Neutrophil (primary cell): Measurements from ENCODE around the gene TMEM74B.
"Not testable (repeated sequence)": the region's sequence is repeated elsewhere in the genome, so short reads cannot be mapped to it uniquely, and the experiment has no call there.

Source experiments
- H3K27ac ChIP-seq: fragments of 200-600 bp; sonication (generic); 2 replicates; pipeline ENCODE4 v1.5.1; 2016; ENCODE audit warnings: mild to moderate bottlenecking, moderate library complexity
- H3K27me3 ChIP-seq: fragments of 200-600 bp; sonication (generic); 2 replicates; pipeline ENCODE4 v1.6.0; 2016; ENCODE audit warnings: mild to moderate bottlenecking
- H3K36me3 ChIP-seq: fragments of 200-600 bp; sonication (generic); 2 replicates; pipeline ENCODE4 v1.5.1; 2017
- H3K4me1 ChIP-seq, 2 experiments: fragments of 200-600 bp in 1 of 2; sonication (generic) in 1 of 2; 1 replicate in 1 of 2; 2 replicates in 1 of 2; pipeline versions ENCODE4 v1.5.1 to v1.6.1; 2013 to 2016; ENCODE audit warnings: low read depth in 1 of 2, low read length in 1 of 2, mild to moderate bottlenecking in 1 of 2, moderate library complexity in 1 of 2; ENCODE audit not compliant: control insufficient read depth in 1 of 2, insufficient read depth in 1 of 2
- H3K4me3 ChIP-seq, 2 experiments: fragments of 200-600 bp in 1 of 2; sonication (generic) in 1 of 2; 1 replicate in 1 of 2; 2 replicates in 1 of 2; pipeline ENCODE4 v1.5.1; 2013 to 2016; ENCODE audit warnings: low read depth in 1 of 2, low read length in 1 of 2, mild to moderate bottlenecking in 1 of 2, moderate library complexity in 1 of 2
- H3K9me3 ChIP-seq: fragments of 200-600 bp; sonication (generic); 2 replicates; pipeline ENCODE4 v1.5.1; 2016
- CTCF ChIP-seq: fragments of 200-600 bp; sonication (generic); IDR thresholded peaks from 2 replicates; pipeline ENCODE4 v1.5.1; 2016; ENCODE audit warnings: antibody characterized with exemption

TMEM74B gene

GRCh38 chr20:1224205-1224890 is 39.6 kb upstream of the TMEM74B start:
- Histone ChIP-seq H3K27me3 (peaks cover 64% of the 10 kb centered on the region), H3K36me3 (no peaks in the 10 kb centered on the region), H3K4me3 (no peak overlapping the region), H3K4me1 (peaks cover 5 to 14% of the 10 kb centered on the region in 2 experiments), H3K27ac (no peak overlapping the region), H3K9me3 (no peaks in the 10 kb centered on the region)
- TF ChIP-seq CTCF: no peak

DNA sequence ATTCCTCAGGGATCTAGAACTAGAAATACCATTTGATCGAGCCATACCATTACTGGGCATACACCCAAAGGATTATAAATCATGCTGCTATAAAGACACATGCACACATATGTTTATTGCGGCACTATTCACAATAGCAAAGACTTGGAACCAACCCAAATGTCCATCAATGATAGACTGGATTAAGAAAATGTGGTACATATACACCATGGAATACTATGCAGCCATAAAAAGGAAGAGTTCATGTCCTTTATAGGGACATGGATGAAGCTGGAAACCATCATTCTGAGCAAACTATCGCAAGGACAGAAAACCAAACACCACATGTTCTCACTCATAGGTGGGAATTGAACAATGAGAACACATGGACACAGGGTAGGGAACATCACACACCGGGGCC is 38.0 kb upstream of the TMEM74B start:
- H3K9me3 ChIP-seq, H3K27ac ChIP-seq, H3K4me3 ChIP-seq, H3K36me3 ChIP-seq: not testable (repeated sequence)
- Histone ChIP-seq H3K4me1 (peaks cover 5 to 14% of the 10 kb centered on the region in 2 experiments), H3K27me3 (peaks cover 54% of the 10 kb centered on the region)

GRCh38 chr20:1216527-1217427 is 32.0 kb upstream of the TMEM74B start:
- H3K36me3 ChIP-seq, H3K27ac ChIP-seq, H3K4me1 ChIP-seq, H3K9me3 ChIP-seq, H3K4me3 ChIP-seq: not testable (repeated sequence)
- peaks cover 57% of the 10 kb centered on the region for H3K27me3 ChIP-seq

DNA sequence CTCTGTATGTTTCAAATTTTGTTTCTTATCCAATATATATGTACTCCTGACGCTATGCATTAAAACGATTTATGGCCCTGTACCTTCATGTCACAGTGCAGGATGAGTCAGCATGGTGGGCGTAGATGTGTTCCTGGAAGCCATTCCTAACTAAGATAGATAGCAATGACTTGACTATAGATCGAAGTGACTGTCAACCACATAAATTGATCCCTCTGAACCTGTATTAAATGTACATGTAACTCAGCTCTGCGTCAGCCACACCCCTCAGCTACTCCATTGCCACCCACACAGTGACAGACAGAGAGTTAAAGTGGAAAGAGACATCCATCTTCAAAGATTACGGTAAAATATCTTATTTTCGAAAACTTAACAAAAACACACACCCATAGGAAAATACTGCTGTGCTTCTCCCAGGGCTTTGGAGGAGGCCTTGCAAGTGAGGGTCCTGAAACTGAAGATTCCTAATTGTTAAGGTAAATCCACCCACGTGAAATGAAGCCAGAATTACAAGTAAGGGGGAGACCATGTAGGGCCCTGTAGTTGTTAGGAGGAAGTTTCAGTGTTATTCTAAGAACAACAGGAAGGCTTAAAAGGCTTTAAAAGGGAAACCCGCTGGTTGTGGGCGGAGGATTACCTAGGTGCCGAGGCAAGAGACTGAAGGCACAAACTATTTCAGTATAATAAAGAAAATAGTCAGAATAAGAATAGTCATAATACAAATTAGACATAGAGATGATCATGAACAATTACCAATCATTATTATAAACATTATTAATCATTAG is 30.8 kb upstream of the TMEM74B start:
- Histone ChIP-seq H3K4me3 (no peak overlapping the region), H3K4me1 (no peaks in the 10 kb centered on the region), H3K36me3 (no peaks in the 10 kb centered on the region), H3K27me3 (peaks cover 66% of the 10 kb centered on the region), H3K27ac (no peak overlapping the region), H3K9me3 (no peaks in the 10 kb centered on the region)
- TF ChIP-seq CTCF: no peak

- no peak overlapping the region for H3K27ac ChIP-seq
These were observed 30.1 kb upstream of the TMEM74B start for GRCh38 chr20:1214838-1215261.

More at GRCh38 chr20:1214838-1215261, 30.1 kb upstream of the TMEM74B start:
- H3K4me3 ChIP-seq: no peak overlapping the region
- H3K27me3 ChIP-seq: peaks cover 74% of the 10 kb centered on the region
- H3K4me1 ChIP-seq: no peaks in the 10 kb centered on the region
- H3K9me3 ChIP-seq: no peaks in the 10 kb centered on the region
- TF ChIP-seq CTCF: no peak
- H3K36me3 ChIP-seq: no peaks in the 10 kb centered on the region
